GM23338 (cell line): ENCODE results near the gene OXER1. TPM values are rescaled to one million over a fixed set of nuclear protein-coding genes. Genes with fewer than 3 reads are reported as not detected.

Experiments used
- ATAC-seq: fragments of 200-7000 bp; cut with Tn5 transposase; 3 replicates; pipeline ENCODE4 v1.9.1; 2020
- DNase-seq: peaks from one replicate; pipeline ENCODE4 v3.0.0-alpha.2; 2015; ENCODE audit warnings: low spot score
- H2AFZ ChIP-seq: fragments of 200-600 bp; sonication (generic); 2 replicates; pipeline ENCODE4 v1.8.0; 2016; ENCODE audit warnings: antibody characterized with exemption, mild to moderate bottlenecking, moderate library complexity
- H3F3A ChIP-seq: fragments of 200-600 bp; sonication (generic); replicated peaks from 2 replicates; pipeline ENCODE4 v1.8.0; 2017; ENCODE audit warnings: antibody characterized with exemption, mixed run types, low read depth
- H3K27ac ChIP-seq: fragments of 200-600 bp; sonication (generic); 2 replicates; pipeline ENCODE4 v1.6.1; 2016; ENCODE audit warnings: low read depth
- H3K27me3 ChIP-seq: fragments of 200-600 bp; sonication (generic); 2 replicates; pipeline ENCODE4 v1.8.0; 2016; ENCODE audit warnings: mild to moderate bottlenecking, mixed run types, moderate library complexity; ENCODE audit not compliant: insufficient read depth
- H3K36me3 ChIP-seq: fragments of 200-600 bp; sonication (generic); 2 replicates; pipeline ENCODE4 v1.8.0; 2016; ENCODE audit warnings: mild to moderate bottlenecking; ENCODE audit not compliant: insufficient read depth
- H3K4me1 ChIP-seq: fragments of 200-600 bp; sonication (generic); 2 replicates; pipeline ENCODE4 v1.8.0; 2016; ENCODE audit warnings: mild to moderate bottlenecking, moderate library complexity; ENCODE audit not compliant: insufficient read depth
- H3K4me2 ChIP-seq: fragments of 200-600 bp; sonication (generic); 2 replicates; pipeline ENCODE4 v1.7.1; 2017; ENCODE audit warnings: mixed run types
- H3K4me3 ChIP-seq: fragments of 200-600 bp; sonication (generic); 2 replicates; pipeline ENCODE4 v1.6.1; 2016; ENCODE audit warnings: mixed run types
- H3K79me2 ChIP-seq: fragments of 200-600 bp; sonication (generic); replicated peaks from 2 replicates; pipeline ENCODE4 v1.8.0; 2017; ENCODE audit warnings: mild to moderate bottlenecking; ENCODE audit not compliant: insufficient read depth
- H3K9me2 ChIP-seq: fragments of 200-600 bp; sonication (generic); 2 replicates; pipeline ENCODE4 v1.8.0; 2017; ENCODE audit not compliant: insufficient read depth
- H4K20me1 ChIP-seq: fragments of 200-600 bp; sonication (generic); replicated peaks from 2 replicates; pipeline ENCODE4 v1.8.0; 2017; ENCODE audit warnings: mild to moderate bottlenecking; ENCODE audit not compliant: insufficient read depth
- H3K27ac Mint-ChIP-seq: 2 replicates; pipeline ENCODE4 v1.8.0; 2020; ENCODE audit warnings: inconsistent platforms, mild to moderate bottlenecking, moderate library complexity, mixed read lengths
- H3K27me3 Mint-ChIP-seq: 3 replicates; pipeline ENCODE4 v1.8.0; 2022; ENCODE audit warnings: low read depth, mild to moderate bottlenecking, moderate library complexity, mixed read lengths, inconsistent platforms; ENCODE audit not compliant: insufficient read depth, poor library complexity
- H3K36me3 Mint-ChIP-seq: 3 replicates; pipeline ENCODE4 v1.8.0; 2021; ENCODE audit warnings: low read depth, mild to moderate bottlenecking, inconsistent platforms, moderate library complexity, mixed read lengths
- H3K4me1 Mint-ChIP-seq: 3 replicates; pipeline ENCODE4 v1.8.0; 2020; ENCODE audit warnings: mild to moderate bottlenecking, inconsistent platforms, mixed read lengths
- H3K4me3 Mint-ChIP-seq: 3 replicates; pipeline ENCODE4 v1.8.0; 2021; ENCODE audit warnings: moderate library complexity, mild to moderate bottlenecking, inconsistent platforms, mixed read lengths
- H3K9me3 Mint-ChIP-seq: 3 replicates; pipeline ENCODE4 v1.8.0; 2020; ENCODE audit warnings: moderate library complexity, mild to moderate bottlenecking, inconsistent platforms, mixed read lengths
- CREB1 ChIP-seq: fragments of 250-450 bp; sonication (Bioruptor Pico); IDR thresholded peaks from 2 replicates; pipeline ENCODE4 v1.5.0; 2020; ENCODE audit warnings: low read depth, mild to moderate bottlenecking, moderate library complexity
- EZH2 ChIP-seq: fragments of 200-600 bp; sonication (generic); IDR thresholded peaks from one replicate; pipeline ENCODE4 v1.8.0; 2017; ENCODE audit warnings: antibody characterized with exemption, mild to moderate bottlenecking, low read depth; ENCODE audit not compliant: unreplicated experiment
- EZH2phosphoT487 ChIP-seq: fragments of 200-600 bp; sonication (generic); IDR thresholded peaks from one replicate; pipeline ENCODE4 v1.8.1; 2018; ENCODE audit warnings: antibody characterized with exemption; ENCODE audit not compliant: unreplicated experiment
- JUNB ChIP-seq: IDR thresholded peaks from one replicate; pipeline ENCODE4 v1.6.1; 2016; ENCODE audit warnings: antibody characterized with exemption; ENCODE audit not compliant: unreplicated experiment
- NANOG ChIP-seq: IDR thresholded peaks from 2 replicates; pipeline ENCODE4 v1.6.1; 2016; ENCODE audit warnings: antibody characterized with exemption, borderline replicate concordance
- POLR2AphosphoS5 ChIP-seq: IDR thresholded peaks from 2 replicates; pipeline ENCODE4 v1.6.1; 2016; ENCODE audit warnings: antibody characterized with exemption, low read depth
- STAT1 ChIP-seq: IDR thresholded peaks from one replicate; pipeline ENCODE4 v1.6.1; 2016; ENCODE audit warnings: antibody characterized with exemption; ENCODE audit not compliant: unreplicated experiment
- ZNF114 ChIP-seq: fragments of 250-450 bp; sonication (Bioruptor Pico); IDR thresholded peaks from 2 replicates; pipeline ENCODE4 v1.5.0; 2020; ENCODE audit warnings: mild to moderate bottlenecking, moderate library complexity
- ZNF331 ChIP-seq: fragments of 250-450 bp; sonication (Bioruptor Pico); IDR thresholded peaks from 2 replicates; pipeline ENCODE4 v1.5.0; 2020; ENCODE audit warnings: low read depth, mild to moderate bottlenecking, moderate library complexity
- polyA plus RNA-seq: library from polyadenylated mRNA; unstranded; fragments of >200 nt; fragmentation: Nextera tagmentation; extraction: Ambion mirVana; gene quantifications from 2 replicates; pipeline ENCODE4 v1.2.1, GENCODE V29; 2016
- total RNA-seq: library from RNA; depleted of rRNA; stranded (reverse); fragments of >200 nt; shearing (Covaris generic); gene quantifications from 2 replicates; pipeline ENCODE4 v1.2.3, GENCODE V29; 2014
- TF ChIP-seq, protein P1 (sequence below): IDR thresholded peaks from 2 replicates; pipeline ENCODE4 v1.6.1; 2016; ENCODE audit warnings: antibody characterized with exemption
- TF ChIP-seq, protein P2 (sequence below), 2 experiments: fragments of 200-600 bp in 1 of 2; sonication (generic) in 1 of 2; conservative IDR thresholded peaks; 2 replicates each; pipeline versions ENCODE4 v1.5.1 to v1.6.1; 2016 to 2017; ENCODE audit warnings: antibody characterized with exemption in 2 of 2, low read depth in 2 of 2, mild to moderate bottlenecking in 2 of 2, moderate library complexity in 1 of 2
- TF ChIP-seq, protein P3 (sequence below): IDR thresholded peaks from one replicate; pipeline ENCODE4 v1.6.1; 2018; ENCODE audit warnings: antibody characterized with exemption; ENCODE audit not compliant: unreplicated experiment
- TF ChIP-seq, protein P4 (sequence below): fragments of 250-450 bp; sonication (Bioruptor Pico); IDR thresholded peaks from 2 replicates; pipeline ENCODE4 v1.5.0; 2020; ENCODE audit warnings: mild to moderate bottlenecking, moderate library complexity

Gene OXER1
- total and polyA plus RNA-seq, 2 experiments from 2014 or later: 0.69 to 1.5 TPM

DNA sequence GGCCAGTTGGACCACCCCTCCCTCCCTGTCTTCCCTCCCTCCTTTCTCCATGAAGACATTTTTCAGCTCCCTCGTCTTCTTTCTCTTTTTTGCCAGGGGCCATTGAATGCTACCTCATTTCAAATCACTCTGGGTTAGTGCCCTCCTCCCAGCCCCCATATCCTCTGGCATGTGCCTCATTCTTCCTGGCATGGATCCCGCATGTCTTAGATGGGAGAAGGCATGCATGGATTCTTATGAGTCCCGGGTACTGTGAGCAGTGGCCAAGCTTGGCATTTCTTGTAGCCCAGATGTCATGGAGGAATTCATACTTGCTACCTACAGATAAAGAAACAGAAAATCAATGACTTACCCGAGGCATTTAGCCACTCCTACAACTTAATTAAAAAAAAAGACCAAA lies 37.4 kb upstream of the OXER1 start:
- TF ChIP-seq, protein P1, sequence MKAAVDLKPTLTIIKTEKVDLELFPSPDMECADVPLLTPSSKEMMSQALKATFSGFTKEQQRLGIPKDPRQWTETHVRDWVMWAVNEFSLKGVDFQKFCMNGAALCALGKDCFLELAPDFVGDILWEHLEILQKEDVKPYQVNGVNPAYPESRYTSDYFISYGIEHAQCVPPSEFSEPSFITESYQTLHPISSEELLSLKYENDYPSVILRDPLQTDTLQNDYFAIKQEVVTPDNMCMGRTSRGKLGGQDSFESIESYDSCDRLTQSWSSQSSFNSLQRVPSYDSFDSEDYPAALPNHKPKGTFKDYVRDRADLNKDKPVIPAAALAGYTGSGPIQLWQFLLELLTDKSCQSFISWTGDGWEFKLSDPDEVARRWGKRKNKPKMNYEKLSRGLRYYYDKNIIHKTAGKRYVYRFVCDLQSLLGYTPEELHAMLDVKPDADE: no peak
- TF ChIP-seq CREB1 (CRISPR knock-in tag) (no peak), ZNF331 (no peak), STAT1 (no peak), POLR2AphosphoS5 (no peak), JUNB (no peak), EZH2 (no peak), ZNF114 (CRISPR knock-in tag) (no peak), NANOG (no peak), EZH2phosphoT487 (no peak)
- TF ChIP-seq, protein P2, sequence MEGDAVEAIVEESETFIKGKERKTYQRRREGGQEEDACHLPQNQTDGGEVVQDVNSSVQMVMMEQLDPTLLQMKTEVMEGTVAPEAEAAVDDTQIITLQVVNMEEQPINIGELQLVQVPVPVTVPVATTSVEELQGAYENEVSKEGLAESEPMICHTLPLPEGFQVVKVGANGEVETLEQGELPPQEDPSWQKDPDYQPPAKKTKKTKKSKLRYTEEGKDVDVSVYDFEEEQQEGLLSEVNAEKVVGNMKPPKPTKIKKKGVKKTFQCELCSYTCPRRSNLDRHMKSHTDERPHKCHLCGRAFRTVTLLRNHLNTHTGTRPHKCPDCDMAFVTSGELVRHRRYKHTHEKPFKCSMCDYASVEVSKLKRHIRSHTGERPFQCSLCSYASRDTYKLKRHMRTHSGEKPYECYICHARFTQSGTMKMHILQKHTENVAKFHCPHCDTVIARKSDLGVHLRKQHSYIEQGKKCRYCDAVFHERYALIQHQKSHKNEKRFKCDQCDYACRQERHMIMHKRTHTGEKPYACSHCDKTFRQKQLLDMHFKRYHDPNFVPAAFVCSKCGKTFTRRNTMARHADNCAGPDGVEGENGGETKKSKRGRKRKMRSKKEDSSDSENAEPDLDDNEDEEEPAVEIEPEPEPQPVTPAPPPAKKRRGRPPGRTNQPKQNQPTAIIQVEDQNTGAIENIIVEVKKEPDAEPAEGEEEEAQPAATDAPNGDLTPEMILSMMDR (conservative IDR thresholded peaks at IDR 0.05; ENCODE audit: low read depth in 2 of 2): no peak
- TF ChIP-seq, protein P3, sequence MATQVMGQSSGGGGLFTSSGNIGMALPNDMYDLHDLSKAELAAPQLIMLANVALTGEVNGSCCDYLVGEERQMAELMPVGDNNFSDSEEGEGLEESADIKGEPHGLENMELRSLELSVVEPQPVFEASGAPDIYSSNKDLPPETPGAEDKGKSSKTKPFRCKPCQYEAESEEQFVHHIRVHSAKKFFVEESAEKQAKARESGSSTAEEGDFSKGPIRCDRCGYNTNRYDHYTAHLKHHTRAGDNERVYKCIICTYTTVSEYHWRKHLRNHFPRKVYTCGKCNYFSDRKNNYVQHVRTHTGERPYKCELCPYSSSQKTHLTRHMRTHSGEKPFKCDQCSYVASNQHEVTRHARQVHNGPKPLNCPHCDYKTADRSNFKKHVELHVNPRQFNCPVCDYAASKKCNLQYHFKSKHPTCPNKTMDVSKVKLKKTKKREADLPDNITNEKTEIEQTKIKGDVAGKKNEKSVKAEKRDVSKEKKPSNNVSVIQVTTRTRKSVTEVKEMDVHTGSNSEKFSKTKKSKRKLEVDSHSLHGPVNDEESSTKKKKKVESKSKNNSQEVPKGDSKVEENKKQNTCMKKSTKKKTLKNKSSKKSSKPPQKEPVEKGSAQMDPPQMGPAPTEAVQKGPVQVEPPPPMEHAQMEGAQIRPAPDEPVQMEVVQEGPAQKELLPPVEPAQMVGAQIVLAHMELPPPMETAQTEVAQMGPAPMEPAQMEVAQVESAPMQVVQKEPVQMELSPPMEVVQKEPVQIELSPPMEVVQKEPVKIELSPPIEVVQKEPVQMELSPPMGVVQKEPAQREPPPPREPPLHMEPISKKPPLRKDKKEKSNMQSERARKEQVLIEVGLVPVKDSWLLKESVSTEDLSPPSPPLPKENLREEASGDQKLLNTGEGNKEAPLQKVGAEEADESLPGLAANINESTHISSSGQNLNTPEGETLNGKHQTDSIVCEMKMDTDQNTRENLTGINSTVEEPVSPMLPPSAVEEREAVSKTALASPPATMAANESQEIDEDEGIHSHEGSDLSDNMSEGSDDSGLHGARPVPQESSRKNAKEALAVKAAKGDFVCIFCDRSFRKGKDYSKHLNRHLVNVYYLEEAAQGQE: no peak
- TF ChIP-seq, protein P4, sequence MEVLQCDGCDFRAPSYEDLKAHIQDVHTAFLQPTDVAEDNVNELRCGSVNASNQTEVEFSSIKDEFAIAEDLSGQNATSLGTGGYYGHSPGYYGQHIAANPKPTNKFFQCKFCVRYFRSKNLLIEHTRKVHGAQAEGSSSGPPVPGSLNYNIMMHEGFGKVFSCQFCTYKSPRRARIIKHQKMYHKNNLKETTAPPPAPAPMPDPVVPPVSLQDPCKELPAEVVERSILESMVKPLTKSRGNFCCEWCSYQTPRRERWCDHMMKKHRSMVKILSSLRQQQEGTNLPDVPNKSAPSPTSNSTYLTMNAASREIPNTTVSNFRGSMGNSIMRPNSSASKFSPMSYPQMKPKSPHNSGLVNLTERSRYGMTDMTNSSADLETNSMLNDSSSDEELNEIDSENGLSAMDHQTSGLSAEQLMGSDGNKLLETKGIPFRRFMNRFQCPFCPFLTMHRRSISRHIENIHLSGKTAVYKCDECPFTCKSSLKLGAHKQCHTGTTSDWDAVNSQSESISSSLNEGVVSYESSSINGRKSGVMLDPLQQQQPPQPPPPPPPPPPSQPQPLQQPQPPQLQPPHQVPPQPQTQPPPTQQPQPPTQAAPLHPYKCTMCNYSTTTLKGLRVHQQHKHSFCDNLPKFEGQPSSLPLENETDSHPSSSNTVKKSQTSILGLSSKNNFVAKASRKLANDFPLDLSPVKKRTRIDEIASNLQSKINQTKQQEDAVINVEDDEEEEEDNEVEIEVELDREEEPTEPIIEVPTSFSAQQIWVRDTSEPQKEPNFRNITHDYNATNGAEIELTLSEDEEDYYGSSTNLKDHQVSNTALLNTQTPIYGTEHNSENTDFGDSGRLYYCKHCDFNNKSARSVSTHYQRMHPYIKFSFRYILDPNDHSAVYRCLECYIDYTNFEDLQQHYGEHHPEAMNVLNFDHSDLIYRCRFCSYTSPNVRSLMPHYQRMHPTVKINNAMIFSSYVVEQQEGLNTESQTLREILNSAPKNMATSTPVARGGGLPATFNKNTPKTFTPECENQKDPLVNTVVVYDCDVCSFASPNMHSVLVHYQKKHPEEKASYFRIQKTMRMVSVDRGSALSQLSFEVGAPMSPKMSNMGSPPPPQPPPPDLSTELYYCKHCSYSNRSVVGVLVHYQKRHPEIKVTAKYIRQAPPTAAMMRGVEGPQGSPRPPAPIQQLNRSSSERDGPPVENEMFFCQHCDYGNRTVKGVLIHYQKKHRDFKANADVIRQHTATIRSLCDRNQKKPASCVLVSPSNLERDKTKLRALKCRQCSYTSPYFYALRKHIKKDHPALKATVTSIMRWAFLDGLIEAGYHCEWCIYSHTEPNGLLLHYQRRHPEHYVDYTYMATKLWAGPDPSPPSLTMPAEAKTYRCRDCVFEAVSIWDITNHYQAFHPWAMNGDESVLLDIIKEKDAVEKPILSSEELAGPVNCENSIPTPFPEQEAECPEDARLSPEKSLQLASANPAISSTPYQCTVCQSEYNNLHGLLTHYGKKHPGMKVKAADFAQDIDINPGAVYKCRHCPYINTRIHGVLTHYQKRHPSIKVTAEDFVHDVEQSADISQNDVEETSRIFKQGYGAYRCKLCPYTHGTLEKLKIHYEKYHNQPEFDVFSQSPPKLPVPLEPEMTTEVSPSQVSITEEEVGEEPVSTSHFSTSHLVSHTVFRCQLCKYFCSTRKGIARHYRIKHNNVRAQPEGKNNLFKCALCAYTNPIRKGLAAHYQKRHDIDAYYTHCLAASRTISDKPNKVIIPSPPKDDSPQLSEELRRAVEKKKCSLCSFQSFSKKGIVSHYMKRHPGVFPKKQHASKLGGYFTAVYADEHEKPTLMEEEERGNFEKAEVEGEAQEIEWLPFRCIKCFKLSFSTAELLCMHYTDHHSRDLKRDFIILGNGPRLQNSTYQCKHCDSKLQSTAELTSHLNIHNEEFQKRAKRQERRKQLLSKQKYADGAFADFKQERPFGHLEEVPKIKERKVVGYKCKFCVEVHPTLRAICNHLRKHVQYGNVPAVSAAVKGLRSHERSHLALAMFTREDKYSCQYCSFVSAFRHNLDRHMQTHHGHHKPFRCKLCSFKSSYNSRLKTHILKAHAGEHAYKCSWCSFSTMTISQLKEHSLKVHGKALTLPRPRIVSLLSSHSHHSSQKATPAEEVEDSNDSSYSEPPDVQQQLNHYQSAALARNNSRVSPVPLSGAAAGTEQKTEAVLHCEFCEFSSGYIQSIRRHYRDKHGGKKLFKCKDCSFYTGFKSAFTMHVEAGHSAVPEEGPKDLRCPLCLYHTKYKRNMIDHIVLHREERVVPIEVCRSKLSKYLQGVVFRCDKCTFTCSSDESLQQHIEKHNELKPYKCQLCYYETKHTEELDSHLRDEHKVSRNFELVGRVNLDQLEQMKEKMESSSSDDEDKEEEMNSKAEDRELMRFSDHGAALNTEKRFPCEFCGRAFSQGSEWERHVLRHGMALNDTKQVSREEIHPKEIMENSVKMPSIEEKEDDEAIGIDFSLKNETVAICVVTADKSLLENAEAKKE (CRISPR knock-in tag): no peak
- no peak overlapping the region for H3K27ac ChIP-seq
- H3K9me2 ChIP-seq: no peaks in the 10 kb centered on the region
- H2AFZ ChIP-seq: no peak overlapping the region
- Mint-ChIP-seq H3K27ac (no peak overlapping the region; the same call in 1 of the 2 replicates), H3K4me1 (peaks cover 5% of the 10 kb centered on the region), H3K27me3 (peaks cover 1% of the 10 kb centered on the region), H3K4me3 (no peak overlapping the region), H3K9me3 (no peaks in the 10 kb centered on the region), H3K36me3 (no peaks in the 10 kb centered on the region; the same call in 2 of the 3 replicates)
- no peaks in the 10 kb centered on the region for H4K20me1 ChIP-seq
- no peak overlapping the region for H3K4me2 ChIP-seq
- ATAC-seq: no peak
- H3K4me1 ChIP-seq: peaks cover 5% of the 10 kb centered on the region; the same call in 1 of the 2 replicates
- H3K36me3 ChIP-seq: no peaks in the 10 kb centered on the region
- no peak for DNase-seq
- H3F3A ChIP-seq: no peaks in the 10 kb centered on the region
- H3K4me3 ChIP-seq: no peak overlapping the region
- H3K27me3 ChIP-seq: no peaks in the 10 kb centered on the region
- H3K79me2 ChIP-seq: no peaks in the 10 kb centered on the region
